Muscle of arm (tissue), 12 donors: ENCODE data around the gene MACF1. TPM values are rescaled to one million over a fixed set of nuclear protein-coding genes. Genes with fewer than 3 reads are reported as not detected.
A peak's percentile ranks its signal among the peaks of the same experiment; 100 is the strongest.
"Not testable (repeated sequence)": the region's sequence is repeated elsewhere in the genome, so short reads cannot be mapped to it uniquely, and the experiment has no call there.

Experiments
- DNase-seq: peaks from one replicate; pipeline ENCODE4 v3.0.0-alpha.2; 2013
- polyA plus RNA-seq, 12 donors: library from polyadenylated mRNA; unstranded; fragments of 120-200 nt; gene quantifications; one replicate each; pipeline ENCODE4 v1.2.1, GENCODE V29; 2013; ENCODE audit not compliant: insufficient read length in 12 of 12

The MACF1 gene
- polyA plus RNA-seq, 12 donors = 137 to 381 (median 287) TPM

- DNase-seq = no peak
These were observed 1.4 kb downstream of the MACF1 start for GRCh38 chr1:39205781-39206464.

- not testable (repeated sequence) for DNase-seq
These were observed 3.9 kb downstream of the MACF1 start for GRCh38 chr1:39208360-39208759.

GRCh38 chr1:39210649-39211048, 6.2 kb downstream of the MACF1 start:
- no peak for DNase-seq

- no peak for DNase-seq
These were observed 8.0 kb downstream of the MACF1 start for GRCh38 chr1:39212499-39212898.

GRCh38 chr1:39213511-39214002, 9.1 kb downstream of the MACF1 start:
- DNase-seq = no peak

- DNase-seq = no peak
These were observed 9.7 kb downstream of the MACF1 start for GRCh38 chr1:39214021-39214713.

GRCh38 chr1:39214714-39214997, 10.2 kb downstream of the MACF1 start:
- no peak for DNase-seq

- no peak for DNase-seq
These were observed 10.7 kb downstream of the MACF1 start for GRCh38 chr1:39214998-39215873.

- no peak for DNase-seq
These were observed 12.3 kb downstream of the MACF1 start for GRCh38 chr1:39216771-39217170.

GRCh38 chr1:39220891-39221870, 16.7 kb downstream of the MACF1 start:
- no peak for DNase-seq

- DNase-seq = no peak
These were observed 19.9 kb downstream of the MACF1 start for GRCh38 chr1:39224295-39224829.

GRCh38 chr1:39226836-39227235, 22.3 kb downstream of the MACF1 start:
- no peak for DNase-seq

- no peak for DNase-seq
These were observed 23.8 kb downstream of the MACF1 start for GRCh38 chr1:39228252-39228651.

GRCh38 chr1:39229504-39229903, 25.0 kb downstream of the MACF1 start:
- DNase-seq = no peak

GRCh38 chr1:39230261-39231190, 26.0 kb downstream of the MACF1 start:
- no peak for DNase-seq

GRCh38 chr1:39236971-39237370, 32.5 kb downstream of the MACF1 start:
- DNase-seq = no peak

GRCh38 chr1:39238476-39238875, 34.0 kb downstream of the MACF1 start:
- DNase-seq = peak; percentile 63

- no peak for DNase-seq
These were observed 35.5 kb downstream of the MACF1 start for GRCh38 chr1:39239968-39240367.

GRCh38 chr1:39243302-39243701, 38.8 kb downstream of the MACF1 start:
- no peak for DNase-seq
